ENCODE results near the gene PSD4. TPM values are rescaled to one million over a fixed set of nuclear protein-coding genes. Genes with fewer than 3 reads are reported as not detected.
A peak's percentile ranks its signal among the peaks of the same experiment; 100 is the strongest.

PSD4 gene
- total RNA-seq, 1 experiment from 2014 or later: 1.0 TPM

- no peak overlapping the region for H3K27ac ChIP-seq (ENCODE audit: insufficient read length, low read depth, low read length)
- no peak overlapping the region for H4K5ac ChIP-seq (ENCODE audit: insufficient read length, low read depth, low read length)
- peaks cover 0 to 8% (median 3%) of the 10 kb centered on the region in 3 experiments; a peak in 3 of 7 replicates for H3K36me3 Mint-ChIP-seq (ENCODE audit: insufficient read depth in 1 of 3, low read depth in 3 of 3)
- no peak overlapping the region for H2BK15ac ChIP-seq (ENCODE audit: low read depth, low read length)
- no peaks in the 10 kb centered on the region; the same call in 1 of the 2 replicates for H3K4me1 ChIP-seq (ENCODE audit: insufficient read depth, low read length)
- no peaks in the 10 kb centered on the region for H3K79me1 ChIP-seq (ENCODE audit: insufficient read depth, low read depth, low read length, poor library complexity, severe bottlenecking)
- H3K18ac ChIP-seq (ENCODE audit: insufficient read length, low read depth, low read length): peak overlapping the region; percentile 4
- H3K23ac ChIP-seq (ENCODE audit: insufficient read length, low read depth, low read length): no peak overlapping the region
- no peak overlapping the region for H3K4me2 ChIP-seq (ENCODE audit: insufficient read depth, insufficient read length, low read length)
- H2AK5ac ChIP-seq (ENCODE audit: insufficient read length, low read length): no peak overlapping the region
- H3K27me3 ChIP-seq (ENCODE audit: insufficient read depth, low read length): no peaks in the 10 kb centered on the region
- peaks cover 5% of the 10 kb centered on the region in 2 experiments for H3K4me1 Mint-ChIP-seq
- WGBS (ENCODE audit: extremely low coverage, insufficient read length, low lambda C conversion rate): no CpG with 5 or more reads among the region's 15 CpGs
- no peak overlapping the region for H2BK5ac ChIP-seq (ENCODE audit: insufficient read length, low read length)
- no peaks in the 10 kb centered on the region for H3K23me2 ChIP-seq (ENCODE audit: insufficient read length, low read depth, low read length, poor library complexity, severe bottlenecking)
- H3T11ph ChIP-seq (ENCODE audit: low read length): no peak overlapping the region
- H3K4ac ChIP-seq (ENCODE audit: low read depth, low read length): no peak overlapping the region
- H4K8ac ChIP-seq (replicated peaks; ENCODE audit: insufficient read length, low read depth, low read length): no peak overlapping the region
- H3K9me3 Mint-ChIP-seq: peaks cover 8 to 11% of the 10 kb centered on the region in 2 experiments; a peak in 3 of 5 replicates
- no peak overlapping the region for H4K91ac ChIP-seq (ENCODE audit: insufficient read length, low read depth, low read length)
- no peak overlapping the region for H2BK120ac ChIP-seq (ENCODE audit: low read depth, low read length, poor library complexity, severe bottlenecking)
- no peak for DNase-seq
- H2BK20ac ChIP-seq (ENCODE audit: low read depth, low read length, poor library complexity, severe bottlenecking): no peak overlapping the region
- no peaks in the 10 kb centered on the region for H3K9me3 ChIP-seq (ENCODE audit: control insufficient read depth, low read depth, low read length)
- H4K20me1 ChIP-seq (ENCODE audit: control insufficient read depth, insufficient read depth, insufficient read length): no peaks in the 10 kb centered on the region
- H3K4me3 Mint-ChIP-seq: no peak overlapping the region
- H2BK12ac ChIP-seq (ENCODE audit: insufficient read length, low read depth, low read length): no peak overlapping the region
- H3K56ac ChIP-seq (ENCODE audit: insufficient read length, low read depth, low read length): no peak overlapping the region
- TF ChIP-seq, protein P1, sequence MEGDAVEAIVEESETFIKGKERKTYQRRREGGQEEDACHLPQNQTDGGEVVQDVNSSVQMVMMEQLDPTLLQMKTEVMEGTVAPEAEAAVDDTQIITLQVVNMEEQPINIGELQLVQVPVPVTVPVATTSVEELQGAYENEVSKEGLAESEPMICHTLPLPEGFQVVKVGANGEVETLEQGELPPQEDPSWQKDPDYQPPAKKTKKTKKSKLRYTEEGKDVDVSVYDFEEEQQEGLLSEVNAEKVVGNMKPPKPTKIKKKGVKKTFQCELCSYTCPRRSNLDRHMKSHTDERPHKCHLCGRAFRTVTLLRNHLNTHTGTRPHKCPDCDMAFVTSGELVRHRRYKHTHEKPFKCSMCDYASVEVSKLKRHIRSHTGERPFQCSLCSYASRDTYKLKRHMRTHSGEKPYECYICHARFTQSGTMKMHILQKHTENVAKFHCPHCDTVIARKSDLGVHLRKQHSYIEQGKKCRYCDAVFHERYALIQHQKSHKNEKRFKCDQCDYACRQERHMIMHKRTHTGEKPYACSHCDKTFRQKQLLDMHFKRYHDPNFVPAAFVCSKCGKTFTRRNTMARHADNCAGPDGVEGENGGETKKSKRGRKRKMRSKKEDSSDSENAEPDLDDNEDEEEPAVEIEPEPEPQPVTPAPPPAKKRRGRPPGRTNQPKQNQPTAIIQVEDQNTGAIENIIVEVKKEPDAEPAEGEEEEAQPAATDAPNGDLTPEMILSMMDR (conservative IDR thresholded peaks at IDR 0.05): no peak
- no peak overlapping the region for H3K14ac ChIP-seq (ENCODE audit: insufficient read depth, low read length)
- no peak overlapping the region for H2AFZ ChIP-seq (ENCODE audit: low read length)
- H3K27me3 Mint-ChIP-seq (ENCODE audit: low read depth): peaks cover 5% of the 10 kb centered on the region
- peak overlapping the region in 1 of 3 experiments; percentile 24; a peak in 1 of 7 replicates for H3K27ac Mint-ChIP-seq
- no peak overlapping the region for H3K9ac ChIP-seq (ENCODE audit: extremely low read depth, insufficient read length, low read length)
- no peaks in the 10 kb centered on the region for H3K79me2 ChIP-seq (ENCODE audit: insufficient read depth, low read length)
These were observed 66.6 kb downstream of the PSD4 start for GRCh38 chr2:113240150-113240914.
